Measurements from ENCODE around the gene ANKRD6.

DNA sequence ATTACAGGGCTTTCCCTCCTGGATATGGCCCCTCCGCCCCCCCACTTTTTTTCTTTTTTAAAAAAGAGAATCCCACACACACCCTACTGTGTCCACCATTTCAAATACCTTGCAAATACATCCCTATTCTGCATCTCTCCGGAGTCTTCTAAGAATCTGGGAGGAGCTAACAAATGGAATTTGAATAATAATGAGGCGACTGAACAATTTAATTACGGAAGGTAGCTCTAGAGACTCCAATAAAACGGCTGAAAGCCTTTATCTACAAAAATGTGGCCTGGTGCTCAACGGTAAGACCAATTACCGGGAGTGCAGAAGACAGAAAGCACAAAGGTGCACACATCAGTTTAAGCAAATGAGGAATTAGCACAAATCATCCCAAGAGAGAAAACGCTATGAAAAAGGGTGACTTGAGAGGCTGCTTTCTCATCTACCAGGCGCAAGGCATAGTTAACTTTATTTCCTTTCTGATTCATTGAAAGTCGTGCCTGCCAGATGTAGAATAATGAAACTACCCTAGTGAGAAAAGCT lies 22.7 kb upstream of the ANKRD6 start:
- TF ChIP-seq, protein P1, sequence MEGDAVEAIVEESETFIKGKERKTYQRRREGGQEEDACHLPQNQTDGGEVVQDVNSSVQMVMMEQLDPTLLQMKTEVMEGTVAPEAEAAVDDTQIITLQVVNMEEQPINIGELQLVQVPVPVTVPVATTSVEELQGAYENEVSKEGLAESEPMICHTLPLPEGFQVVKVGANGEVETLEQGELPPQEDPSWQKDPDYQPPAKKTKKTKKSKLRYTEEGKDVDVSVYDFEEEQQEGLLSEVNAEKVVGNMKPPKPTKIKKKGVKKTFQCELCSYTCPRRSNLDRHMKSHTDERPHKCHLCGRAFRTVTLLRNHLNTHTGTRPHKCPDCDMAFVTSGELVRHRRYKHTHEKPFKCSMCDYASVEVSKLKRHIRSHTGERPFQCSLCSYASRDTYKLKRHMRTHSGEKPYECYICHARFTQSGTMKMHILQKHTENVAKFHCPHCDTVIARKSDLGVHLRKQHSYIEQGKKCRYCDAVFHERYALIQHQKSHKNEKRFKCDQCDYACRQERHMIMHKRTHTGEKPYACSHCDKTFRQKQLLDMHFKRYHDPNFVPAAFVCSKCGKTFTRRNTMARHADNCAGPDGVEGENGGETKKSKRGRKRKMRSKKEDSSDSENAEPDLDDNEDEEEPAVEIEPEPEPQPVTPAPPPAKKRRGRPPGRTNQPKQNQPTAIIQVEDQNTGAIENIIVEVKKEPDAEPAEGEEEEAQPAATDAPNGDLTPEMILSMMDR (IDR thresholded peaks at IDR 0.05): no peak
- TF ChIP-seq POLR2A (IDR thresholded peaks at IDR 0.05): no peak
